GM15510 (cell line): ENCODE data around the gene KCNQ2.

ENCODE experiments used
- POLR2A ChIP-seq: IDR thresholded peaks from 3 replicates; pipeline ENCODE4 v1.6.1; 2011; ENCODE audit warnings: borderline replicate concordance; ENCODE audit not compliant: insufficient read length; ENCODE audit errors: extremely low read depth

The KCNQ2 gene

GRCh38 chr20:63471981-63472831 is at the start of gene KCNQ2:
Gene KCNQ2 (minus strand): TSS chr20:63472655. CDS start chr20:63472463, 192 bp downstream.
- TF ChIP-seq POLR2A = no peak

- TF ChIP-seq POLR2A = no peak
These were observed 49.1 kb upstream of the KCNQ2 start for GRCh38 chr20:63521602-63522001.

GRCh38 chr20:63520934-63521601 is 48.6 kb upstream of the KCNQ2 start:
- TF ChIP-seq POLR2A = no peak

- TF ChIP-seq POLR2A = peak; percentile 99
These were observed 48.1 kb upstream of the KCNQ2 start, which contains the start of gene PPDPF for GRCh38 chr20:63520504-63520933. Gene PPDPF (plus strand): TSS chr20:63520765. CDS start chr20:63521309, 544 bp downstream.

- TF ChIP-seq POLR2A = no peak
These were observed 47.4 kb upstream of the KCNQ2 start for GRCh38 chr20:63519668-63520503.

- no peak for TF ChIP-seq POLR2A
These were observed 46.7 kb upstream of the KCNQ2 start for GRCh38 chr20:63518946-63519667.

GRCh38 chr20:63518351-63518861 is 46.0 kb upstream of the KCNQ2 start:
- TF ChIP-seq POLR2A = no peak

- no peak for TF ChIP-seq POLR2A
These were observed 45.2 kb upstream of the KCNQ2 start for GRCh38 chr20:63517376-63518309.

- no peak for TF ChIP-seq POLR2A
These were observed 40.8 kb upstream of the KCNQ2 start for GRCh38 chr20:63513207-63513606.

GRCh38 chr20:63509088-63509564 is 36.7 kb upstream of the KCNQ2 start:
- TF ChIP-seq POLR2A = no peak

GRCh38 chr20:63508072-63508768 is 35.8 kb upstream of the KCNQ2 start:
- TF ChIP-seq POLR2A = no peak

- TF ChIP-seq POLR2A = no peak
These were observed 34.8 kb upstream of the KCNQ2 start for GRCh38 chr20:63507083-63507743.
